Astrocyte (in vitro differentiated cells and primary cell): ENCODE results near the gene PSMB1. TPM values are rescaled to one million over a fixed set of nuclear protein-coding genes. Genes with fewer than 3 reads are reported as not detected.

Source experiments
- DNase-seq: peaks from one replicate; pipeline ENCODE4 v3.0.0-alpha.2; 2010; ENCODE audit warnings: low read depth
- FAIRE-seq: peaks from 2 replicates; lab custom pipeline; 2011; peaks lifted over from hg19 to GRCh38; lab: Jason Lieb, UNC
- H2AFZ ChIP-seq: 2 replicates; pipeline ENCODE4 v1.6.0; 2012; ENCODE audit warnings: low read depth, low read length, inconsistent platforms
- H3K27ac ChIP-seq: 2 replicates; pipeline ENCODE4 v1.5.1; 2011; ENCODE audit warnings: low read depth, low read length, inconsistent platforms
- H3K27me3 ChIP-seq: 2 replicates; pipeline ENCODE4 v1.6.0; 2011; ENCODE audit warnings: low read length, inconsistent platforms; ENCODE audit not compliant: insufficient read depth
- H3K36me3 ChIP-seq: 2 replicates; pipeline ENCODE4 v1.5.1; 2011; ENCODE audit warnings: low read length, inconsistent platforms; ENCODE audit not compliant: insufficient read depth
- H3K4me1 ChIP-seq: 2 replicates; pipeline ENCODE4 v1.5.1; 2011; ENCODE audit warnings: low read length, inconsistent platforms; ENCODE audit not compliant: insufficient read depth
- H3K4me2 ChIP-seq: 2 replicates; pipeline ENCODE4 v1.6.0; 2012; ENCODE audit warnings: low read length, inconsistent platforms
- H3K4me3 ChIP-seq: 2 replicates; pipeline ENCODE4 v1.5.1; 2011; ENCODE audit warnings: low read depth, mild to moderate bottlenecking, low read length, inconsistent platforms; ENCODE audit not compliant: insufficient read depth
- H3K79me2 ChIP-seq: 2 replicates; pipeline ENCODE4 v1.6.0; 2012; ENCODE audit warnings: mild to moderate bottlenecking, low read length, inconsistent platforms; ENCODE audit not compliant: insufficient read depth
- H3K9ac ChIP-seq: 2 replicates; pipeline ENCODE4 v1.6.0; 2012; ENCODE audit warnings: mild to moderate bottlenecking, low read length, inconsistent platforms
- H3K9me3 ChIP-seq: 2 replicates; pipeline ENCODE4 v1.5.1; 2012; ENCODE audit warnings: low read depth, mild to moderate bottlenecking, low read length, inconsistent platforms; ENCODE audit not compliant: insufficient read depth
- H4K20me1 ChIP-seq: 2 replicates; pipeline ENCODE4 v1.6.0; 2012; ENCODE audit warnings: low read length, inconsistent platforms; ENCODE audit not compliant: insufficient read depth
- H3K27ac Mint-ChIP-seq: one replicate; pipeline ENCODE4 v1.8.0; 2021; ENCODE audit warnings: mild to moderate bottlenecking, mixed read lengths; ENCODE audit not compliant: unreplicated experiment
- H3K27me3 Mint-ChIP-seq: one replicate; pipeline ENCODE4 v1.8.0; 2021; ENCODE audit warnings: low read depth, mixed read lengths; ENCODE audit not compliant: unreplicated experiment
- H3K36me3 Mint-ChIP-seq: one replicate; pipeline ENCODE4 v1.8.0; 2021; ENCODE audit warnings: low read depth, mixed read lengths; ENCODE audit not compliant: unreplicated experiment
- H3K4me1 Mint-ChIP-seq: one replicate; pipeline ENCODE4 v1.8.0; 2021; ENCODE audit warnings: low read depth, mixed read lengths; ENCODE audit not compliant: unreplicated experiment
- H3K4me3 Mint-ChIP-seq: one replicate; pipeline ENCODE4 v1.8.0; 2021; ENCODE audit warnings: mild to moderate bottlenecking, moderate library complexity, mixed read lengths; ENCODE audit not compliant: unreplicated experiment
- H3K9me3 Mint-ChIP-seq: one replicate; pipeline ENCODE4 v1.8.0; 2021; ENCODE audit warnings: mild to moderate bottlenecking, mixed read lengths; ENCODE audit not compliant: unreplicated experiment
- EZH2 ChIP-seq: IDR thresholded peaks from 2 replicates; pipeline ENCODE4 v1.6.1; 2012; ENCODE audit warnings: mild to moderate bottlenecking, low read length, inconsistent platforms; ENCODE audit not compliant: insufficient read depth
- total RNA-seq: library from RNA; stranded (reverse); gene quantifications from 2 replicates; pipeline ENCODE4 v1.2.1, GENCODE V29; 2021
- TF ChIP-seq, protein P1 (sequence below): IDR thresholded peaks from 2 replicates; pipeline ENCODE4 v1.5.1; 2011; ENCODE audit warnings: low read depth, mild to moderate bottlenecking, inconsistent platforms, low read length, moderate library complexity; ENCODE audit not compliant: insufficient read depth

PSMB1 gene
- total RNA-seq, 1 donor from 2014 or later, result 192 TPM

DNA sequence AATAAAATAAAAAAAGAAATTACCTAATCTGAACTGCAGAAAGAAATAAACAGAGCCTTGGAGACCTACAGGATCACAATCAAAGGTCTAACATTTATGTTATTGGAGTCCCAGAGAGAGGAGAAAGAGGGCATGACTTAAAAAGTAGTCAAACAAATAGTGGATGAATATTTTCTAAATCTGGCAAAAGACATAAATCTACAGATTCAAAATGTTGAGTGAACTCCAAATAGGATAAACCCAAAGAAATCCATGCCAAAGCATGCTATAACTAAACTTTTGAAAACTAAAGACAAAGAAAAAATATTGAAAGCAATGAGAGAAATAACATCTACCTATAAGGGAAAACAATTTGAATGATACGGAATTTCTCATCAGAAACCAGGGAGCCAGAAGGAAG is 38.2 kb downstream of the PSMB1 start:
- no peaks in the 10 kb centered on the region for H3K9me3 ChIP-seq
- peaks cover 4% of the 10 kb centered on the region for H3K27me3 ChIP-seq
- no peaks in the 10 kb centered on the region for H4K20me1 ChIP-seq
- no peak overlapping the region for H3K9ac ChIP-seq
- H3K4me1 ChIP-seq, result no peaks in the 10 kb centered on the region
- H3K9me3 Mint-ChIP-seq, result peaks cover 1% of the 10 kb centered on the region
- peaks cover 17% of the 10 kb centered on the region for H3K27me3 Mint-ChIP-seq
- no peaks in the 10 kb centered on the region for H3K36me3 ChIP-seq
- FAIRE-seq (no peak), DNase-seq (no peak)
- no peaks in the 10 kb centered on the region for H3K4me1 Mint-ChIP-seq
- H2AFZ ChIP-seq, result no peak overlapping the region
- H3K4me3 ChIP-seq, result no peak overlapping the region
- no peaks in the 10 kb centered on the region for H3K79me2 ChIP-seq
- no peak overlapping the region for H3K4me3 Mint-ChIP-seq
- peaks cover 4% of the 10 kb centered on the region for H3K36me3 Mint-ChIP-seq
- no peak overlapping the region for H3K4me2 ChIP-seq
- no peak overlapping the region for H3K27ac Mint-ChIP-seq
- no peak overlapping the region for H3K27ac ChIP-seq
- TF ChIP-seq, protein P1, sequence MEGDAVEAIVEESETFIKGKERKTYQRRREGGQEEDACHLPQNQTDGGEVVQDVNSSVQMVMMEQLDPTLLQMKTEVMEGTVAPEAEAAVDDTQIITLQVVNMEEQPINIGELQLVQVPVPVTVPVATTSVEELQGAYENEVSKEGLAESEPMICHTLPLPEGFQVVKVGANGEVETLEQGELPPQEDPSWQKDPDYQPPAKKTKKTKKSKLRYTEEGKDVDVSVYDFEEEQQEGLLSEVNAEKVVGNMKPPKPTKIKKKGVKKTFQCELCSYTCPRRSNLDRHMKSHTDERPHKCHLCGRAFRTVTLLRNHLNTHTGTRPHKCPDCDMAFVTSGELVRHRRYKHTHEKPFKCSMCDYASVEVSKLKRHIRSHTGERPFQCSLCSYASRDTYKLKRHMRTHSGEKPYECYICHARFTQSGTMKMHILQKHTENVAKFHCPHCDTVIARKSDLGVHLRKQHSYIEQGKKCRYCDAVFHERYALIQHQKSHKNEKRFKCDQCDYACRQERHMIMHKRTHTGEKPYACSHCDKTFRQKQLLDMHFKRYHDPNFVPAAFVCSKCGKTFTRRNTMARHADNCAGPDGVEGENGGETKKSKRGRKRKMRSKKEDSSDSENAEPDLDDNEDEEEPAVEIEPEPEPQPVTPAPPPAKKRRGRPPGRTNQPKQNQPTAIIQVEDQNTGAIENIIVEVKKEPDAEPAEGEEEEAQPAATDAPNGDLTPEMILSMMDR, result no peak
- TF ChIP-seq EZH2, result no peak

DNA sequence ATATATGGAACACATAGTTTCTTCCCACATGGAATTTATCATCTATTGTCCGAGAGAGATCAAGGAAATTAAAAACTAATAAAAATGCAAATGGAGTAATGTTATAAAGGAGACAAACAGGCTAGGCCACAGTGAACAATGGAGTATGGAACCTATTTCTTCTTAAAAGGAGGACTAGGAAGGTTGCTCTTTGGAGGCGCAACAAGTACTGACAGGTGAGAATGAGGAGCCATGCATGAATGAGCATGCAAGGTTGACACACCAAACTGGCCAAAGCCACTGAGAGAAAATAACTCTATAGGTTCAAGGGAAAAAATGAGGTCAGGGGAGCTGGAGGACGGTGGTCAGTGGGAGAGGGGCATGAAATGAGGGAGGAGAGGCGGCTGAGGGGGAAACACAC is 40.9 kb downstream of the PSMB1 start:
- Mint-ChIP-seq H3K27me3 (peaks cover 20% of the 10 kb centered on the region), H3K36me3 (peaks cover 4% of the 10 kb centered on the region), H3K27ac (no peak overlapping the region), H3K9me3 (peaks cover 3% of the 10 kb centered on the region), H3K4me3 (no peak overlapping the region), H3K4me1 (no peaks in the 10 kb centered on the region)
- H3K4me2 ChIP-seq, result no peak overlapping the region
- no peaks in the 10 kb centered on the region for H3K27me3 ChIP-seq
- no peak for TF ChIP-seq EZH2
- TF ChIP-seq, protein P1, result no peak
- no peaks in the 10 kb centered on the region for H3K4me1 ChIP-seq
- no peaks in the 10 kb centered on the region for H3K9me3 ChIP-seq
- H3K36me3 ChIP-seq, result no peaks in the 10 kb centered on the region
- no peak overlapping the region for H3K4me3 ChIP-seq
- no peaks in the 10 kb centered on the region for H3K79me2 ChIP-seq
- no peak for FAIRE-seq
- no peak overlapping the region for H3K9ac ChIP-seq
- H2AFZ ChIP-seq, result no peak overlapping the region
- H3K27ac ChIP-seq, result no peak overlapping the region
- DNase-seq, result no peak
- H4K20me1 ChIP-seq, result no peaks in the 10 kb centered on the region

DNA sequence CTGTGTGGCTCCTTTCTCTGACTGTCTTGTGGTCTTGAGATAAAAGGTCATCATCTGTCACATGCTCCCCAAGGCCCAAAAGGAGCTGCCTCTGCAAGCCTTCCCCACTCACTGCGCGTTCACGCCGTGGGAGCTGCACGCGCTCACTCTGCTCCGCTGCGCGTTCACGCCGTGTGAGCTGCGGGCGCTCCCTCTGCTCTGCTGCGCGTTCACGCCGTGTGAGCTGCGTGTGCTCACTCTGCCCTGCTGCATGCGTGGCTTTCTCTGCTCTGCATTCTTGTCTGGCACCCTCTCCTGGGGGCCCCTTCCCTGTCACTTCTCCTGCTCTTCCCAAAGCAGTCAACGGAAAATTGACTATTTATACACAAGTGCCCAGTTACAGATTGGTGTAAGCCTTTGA is 42.5 kb downstream of the PSMB1 start:
- no peak overlapping the region for H3K4me3 ChIP-seq
- H3K27me3 ChIP-seq, result no peaks in the 10 kb centered on the region
- no peaks in the 10 kb centered on the region for H3K79me2 ChIP-seq
- TF ChIP-seq, protein P1, result no peak
- TF ChIP-seq EZH2, result no peak
- Mint-ChIP-seq H3K9me3 (peaks cover 5% of the 10 kb centered on the region), H3K27me3 (peaks cover 27% of the 10 kb centered on the region), H3K36me3 (peaks cover 4% of the 10 kb centered on the region), H3K4me1 (no peaks in the 10 kb centered on the region), H3K27ac (no peak overlapping the region), H3K4me3 (no peak overlapping the region)
- no peak overlapping the region for H2AFZ ChIP-seq
- H3K4me2 ChIP-seq, result no peak overlapping the region
- H4K20me1 ChIP-seq, result no peaks in the 10 kb centered on the region
- no peaks in the 10 kb centered on the region for H3K36me3 ChIP-seq
- no peak for DNase-seq
- no peaks in the 10 kb centered on the region for H3K4me1 ChIP-seq
- H3K27ac ChIP-seq, result no peak overlapping the region
- no peaks in the 10 kb centered on the region for H3K9me3 ChIP-seq
- H3K9ac ChIP-seq, result no peak overlapping the region
- FAIRE-seq, result no peak
